HG03571 (cell line): ENCODE data around the gene WDR6.

Experiments
- ATAC-seq: cut with Tn5 transposase; IDR thresholded peaks from one replicate; pipeline ENCODE4 v1.9.1; 2021; ENCODE audit not compliant: unreplicated experiment

The WDR6 gene

GRCh38 chr3:49007068-49007770 lies at the start of gene WDR6:
Gene WDR6, plus strand, starts transcription at chr3:49007391. Its CDS starts 41 bp downstream, at chr3:49007432.
- peak; percentile 81 for ATAC-seq

- ATAC-seq: no peak
These were observed 46.3 kb upstream of the WDR6 start for GRCh38 chr3:48960841-48961413.

GRCh38 chr3:48962340-48962739 lies 44.9 kb upstream of the WDR6 start:
- ATAC-seq: no peak

- no peak for ATAC-seq
These were observed 44.3 kb upstream of the WDR6 start for GRCh38 chr3:48962939-48963338.

GRCh38 chr3:48963591-48963990 lies 43.6 kb upstream of the WDR6 start:
- no peak for ATAC-seq

GRCh38 chr3:48966367-48966766 lies 40.8 kb upstream of the WDR6 start:
- ATAC-seq: no peak

GRCh38 chr3:48966876-48967361 lies 40.3 kb upstream of the WDR6 start:
- no peak for ATAC-seq

- no peak for ATAC-seq
These were observed 36.6 kb upstream of the WDR6 start for GRCh38 chr3:48970586-48970985.

- ATAC-seq: no peak
These were observed 32.9 kb upstream of the WDR6 start for GRCh38 chr3:48974076-48974864.

- no peak for ATAC-seq
These were observed 27.7 kb upstream of the WDR6 start for GRCh38 chr3:48979451-48979850.

GRCh38 chr3:48980295-48980694 lies 26.9 kb upstream of the WDR6 start:
- ATAC-seq: no peak

- ATAC-seq: no peak
These were observed 25.2 kb upstream of the WDR6 start for GRCh38 chr3:48982016-48982415.

GRCh38 chr3:48982686-48983085 lies 24.5 kb upstream of the WDR6 start:
- no peak for ATAC-seq

- no peak for ATAC-seq
These were observed 24.1 kb upstream of the WDR6 start for GRCh38 chr3:48983096-48983495.

GRCh38 chr3:48984663-48985062 lies 22.5 kb upstream of the WDR6 start:
- no peak for ATAC-seq

GRCh38 chr3:48985831-48986376 lies 21.3 kb upstream of the WDR6 start:
- ATAC-seq: no peak

- no peak for ATAC-seq
These were observed 17.9 kb upstream of the WDR6 start for GRCh38 chr3:48989126-48989795.

- ATAC-seq: peak; percentile 52
These were observed 17.2 kb upstream of the WDR6 start, which contains the start of gene P4HTM for GRCh38 chr3:48989796-48990635. Gene P4HTM, plus strand, starts transcription at chr3:48990241. Its CDS starts 16 bp downstream, at chr3:48990257.

- ATAC-seq: no peak
These were observed 16.3 kb upstream of the WDR6 start for GRCh38 chr3:48990636-48991469.
